IMR-90 (cell line): ENCODE data around the gene MZB1. TPM values are rescaled to one million over a fixed set of nuclear protein-coding genes. Genes with fewer than 3 reads are reported as not detected.

Experiments used
- ATAC-seq: fragments of 200-7000 bp; cut with Tn5 transposase; 2 replicates; pipeline ENCODE4 v1.9.1; 2020; ENCODE audit warnings: low read depth, mild to moderate bottlenecking, moderate library complexity
- BruUV-seq: library from RNA; stranded (reverse); fragments of 400-500 nt; replicated peaks from 2 replicates; lab custom pipeline; 2021; lab: Mats Ljungman, UMichigan
- CTCF ChIA-PET: fragments of 300-600 bp; formaldehyde crosslinking; extraction: SDS; loops from one replicate; lab custom pipeline; 2021; ENCODE audit warnings: antibody characterized with exemption; lab: Yijun Ruan, JAX
- POLR2A ChIA-PET: fragments of 300-600 bp; sonication (Branson Sonifier 250); formaldehyde crosslinking; loops from one replicate; lab custom pipeline; 2022; ENCODE audit warnings: antibody characterized with exemption; ENCODE audit not compliant: unreplicated experiment; lab: Charles Lee
- DNase-seq: peaks from one replicate; pipeline ENCODE4 v3.0.0; 2013
- H2AFZ ChIP-seq: replicated peaks from 2 replicates; pipeline ENCODE3; 2013; ENCODE audit warnings: low read length, mild to moderate bottlenecking; ENCODE audit not compliant: poor library complexity
- H2AK5ac ChIP-seq: 2 replicates; pipeline ENCODE4 v1.6.1; 2013; ENCODE audit warnings: low read depth, low read length, inconsistent platforms
- H2AK9ac ChIP-seq: replicated peaks from 2 replicates; pipeline ENCODE3; 2013; ENCODE audit warnings: mild to moderate bottlenecking, low read depth, low read length, moderate library complexity; ENCODE audit not compliant: poor library complexity
- H2BK120ac ChIP-seq: 2 replicates; pipeline ENCODE4 v1.6.1; 2013; ENCODE audit warnings: low read depth, low read length, inconsistent platforms
- H2BK15ac ChIP-seq: 3 replicates; pipeline ENCODE4 v1.6.1; 2013; ENCODE audit warnings: low read depth, low read length, inconsistent platforms
- H2BK20ac ChIP-seq: 2 replicates; pipeline ENCODE4 v1.6.1; 2013; ENCODE audit warnings: low read depth, mild to moderate bottlenecking, inconsistent platforms, low read length, moderate library complexity
- H2BK5ac ChIP-seq: 2 replicates; pipeline ENCODE4 v1.6.1; 2013; ENCODE audit warnings: mild to moderate bottlenecking, low read depth, low read length, inconsistent platforms; ENCODE audit not compliant: poor library complexity, severe bottlenecking
- H3K14ac ChIP-seq: replicated peaks from 2 replicates; pipeline ENCODE4 v1.6.1; 2013; ENCODE audit warnings: low read depth, low read length, inconsistent platforms
- H3K18ac ChIP-seq: 2 replicates; pipeline ENCODE4 v1.6.1; 2013; ENCODE audit warnings: low read depth, low read length, control low read depth
- H3K23ac ChIP-seq: 2 replicates; pipeline ENCODE4 v1.6.1; 2013; ENCODE audit warnings: low read depth, low read length, inconsistent platforms
- H3K27ac ChIP-seq: 2 replicates; pipeline ENCODE4 v1.5.1; 2013; ENCODE audit warnings: mild to moderate bottlenecking, control low read depth, low read length; ENCODE audit not compliant: insufficient read depth
- H3K27me3 ChIP-seq: 2 replicates; pipeline ENCODE4 v1.6.1; 2013; ENCODE audit warnings: low read length; ENCODE audit not compliant: control insufficient read depth, insufficient read depth
- H3K36me3 ChIP-seq: 2 replicates; pipeline ENCODE4 v1.6.1; 2013; ENCODE audit warnings: low read length, mixed read lengths; ENCODE audit not compliant: control insufficient read depth, insufficient read depth
- H3K4ac ChIP-seq: 2 replicates; pipeline ENCODE4 v1.6.1; 2013; ENCODE audit warnings: low read depth, low read length, inconsistent platforms
- H3K4me1 ChIP-seq: 2 replicates; pipeline ENCODE4 v1.6.1; 2013; ENCODE audit warnings: low read length, mixed read lengths; ENCODE audit not compliant: control insufficient read depth, insufficient read depth
- H3K4me2 ChIP-seq: 2 replicates; pipeline ENCODE4 v1.6.1; 2013; ENCODE audit warnings: low read depth, mild to moderate bottlenecking, control low read depth, low read length, moderate library complexity
- H3K4me3 ChIP-seq: 2 replicates; pipeline ENCODE4 v1.5.1; 2013; ENCODE audit warnings: low read depth, mild to moderate bottlenecking, control low read depth, low read length, moderate library complexity; ENCODE audit not compliant: insufficient read depth
- H3K56ac ChIP-seq: 2 replicates; pipeline ENCODE4 v1.6.1; 2013; ENCODE audit warnings: low read length, inconsistent platforms; ENCODE audit not compliant: insufficient read depth; ENCODE audit errors: extremely low read depth
- H3K79me1 ChIP-seq, 2 experiments: 2 replicates each; pipeline ENCODE4 v1.6.1; 2013; ENCODE audit warnings: low read length in 2 of 2, inconsistent platforms in 1 of 2, low read depth in 1 of 2
- H3K9ac ChIP-seq: 2 replicates; pipeline ENCODE4 v1.6.1; 2013; ENCODE audit warnings: low read depth, low read length, control low read depth
- H3K9me1 ChIP-seq: 2 replicates; pipeline ENCODE4 v1.6.1; 2013; ENCODE audit warnings: low read length, inconsistent platforms; ENCODE audit not compliant: insufficient read depth
- H3K9me3 ChIP-seq: 2 replicates; pipeline ENCODE4 v1.6.1; 2013; ENCODE audit warnings: low read length; ENCODE audit not compliant: control insufficient read depth, insufficient read depth
- H4K20me1 ChIP-seq: 2 replicates; pipeline ENCODE4 v1.6.1; 2013; ENCODE audit warnings: low read length, inconsistent platforms; ENCODE audit not compliant: insufficient read depth
- H4K5ac ChIP-seq: 2 replicates; pipeline ENCODE4 v1.6.1; 2013; ENCODE audit warnings: mild to moderate bottlenecking, low read depth, low read length, control low read depth
- H4K8ac ChIP-seq, 2 experiments: 2 replicates each; pipeline ENCODE4 v1.6.1; 2013; ENCODE audit warnings: low read depth in 2 of 2, low read length in 2 of 2, control low read depth in 1 of 2, inconsistent platforms in 1 of 2
- H4K91ac ChIP-seq: 2 replicates; pipeline ENCODE4 v1.6.1; 2013; ENCODE audit warnings: low read depth, low read length, inconsistent platforms; ENCODE audit not compliant: insufficient read depth
- BHLHE40 ChIP-seq: fragments of 150-350 bp; IDR thresholded peaks from 2 replicates; pipeline ENCODE4 v1.6.1; 2016; ENCODE audit warnings: mild to moderate bottlenecking, low read depth, low read length
- CEBPB ChIP-seq: IDR thresholded peaks from 2 replicates; pipeline ENCODE4 v1.6.1; 2012; ENCODE audit warnings: low read depth, low read length, improper control_type of control experiment
- CHD1 ChIP-seq: IDR thresholded peaks from 2 replicates; pipeline ENCODE4 v1.6.1; 2012; ENCODE audit warnings: low read depth, low read length, improper control_type of control experiment
- CTCF ChIP-seq: conservative IDR thresholded peaks from 2 replicates; pipeline ENCODE4 v1.5.1; 2012; ENCODE audit warnings: mild to moderate bottlenecking, low read depth, low read length, improper control_type of control experiment
- ELK1 ChIP-seq: fragments of 150-350 bp; IDR thresholded peaks from 2 replicates; pipeline ENCODE4 v1.6.1; 2016; ENCODE audit warnings: low read depth, mild to moderate bottlenecking, low read length, moderate library complexity, borderline replicate concordance
- FOS ChIP-seq: fragments of 150-350 bp; IDR thresholded peaks from 2 replicates; pipeline ENCODE4 v1.6.1; 2016; ENCODE audit warnings: low read depth, low read length
- MAFK ChIP-seq: IDR thresholded peaks from 2 replicates; pipeline ENCODE4 v1.6.1; 2012; ENCODE audit warnings: low read depth, low read length, improper control_type of control experiment
- MAZ ChIP-seq: IDR thresholded peaks from 2 replicates; pipeline ENCODE4 v1.6.1; 2012; ENCODE audit warnings: low read depth, mild to moderate bottlenecking, low read length, improper control_type of control experiment, moderate library complexity, borderline replicate concordance
- MXI1 ChIP-seq: IDR thresholded peaks from 2 replicates; pipeline ENCODE4 v1.6.1; 2012; ENCODE audit warnings: low read depth, mild to moderate bottlenecking, low read length, moderate library complexity, borderline replicate concordance
- NFE2L2 ChIP-seq: fragments of 150-350 bp; IDR thresholded peaks from 2 replicates; pipeline ENCODE4 v1.6.1; 2016; ENCODE audit warnings: low read depth, mild to moderate bottlenecking, low read length
- RCOR1 ChIP-seq: IDR thresholded peaks from 2 replicates; pipeline ENCODE4 v1.6.1; 2012; ENCODE audit warnings: mild to moderate bottlenecking, low read length, improper control_type of control experiment; ENCODE audit not compliant: insufficient replicate concordance
- RFX5 ChIP-seq: IDR thresholded peaks from 2 replicates; pipeline ENCODE4 v1.8.0; 2012; ENCODE audit warnings: low read depth, mild to moderate bottlenecking, low read length, moderate library complexity
- SMC3 ChIP-seq: fragments of 150-350 bp; IDR thresholded peaks from 2 replicates; pipeline ENCODE4 v1.6.1; 2016; ENCODE audit warnings: low read depth, mild to moderate bottlenecking, antibody characterized with exemption, low read length, moderate library complexity
- USF2 ChIP-seq: fragments of 150-350 bp; IDR thresholded peaks from 2 replicates; pipeline ENCODE4 v1.6.1; 2017; ENCODE audit warnings: mild to moderate bottlenecking, antibody characterized with exemption, low read length, low read depth
- WGBS, 2 experiments: methylation state at CpG; one replicate each; pipeline versions ENCODE4 v1.1.5 to v1.1.7; 2013; ENCODE audit warnings: missing lambda C conversion rate in 2 of 2; ENCODE audit not compliant: insufficient read length in 1 of 2; ENCODE audit errors: extremely low coverage in 2 of 2; 5-methylcytosine and 5-hydroxymethylcytosine counted together
- dilution Hi-C: fragments of 300-500 bp; cut with HindIII; formaldehyde crosslinking; loops from one replicate; pipeline ENCODE4 v1.14.3; 2018; ENCODE audit warnings: low sequenced_read_pairs; ENCODE audit not compliant: unreplicated experiment
- in situ Hi-C: fragments of 300-500 bp; cut with MboI; formaldehyde crosslinking; loops from 3 replicates; pipeline ENCODE4 v1.14.3; 2019; ENCODE audit warnings: low sequenced_read_pairs, inconsistent platforms, mixed read lengths
- intact Hi-C: fragments of 100-400 bp; cut with micrococcal nuclease; formaldehyde crosslinking; loops from 2 replicates; pipeline ENCODE4 v1.10.0; 2022
- polyA plus RNA-seq, 3 experiments: library from polyadenylated mRNA; depleted of rRNA; stranded (reverse); fragments of >200 nt; gene quantifications; 2 replicates each; pipeline ENCODE4 v1.2.3, GENCODE V29; 2012; ENCODE audit warnings: low replicate concordance in 1 of 3
- total RNA-seq: library from RNA; depleted of rRNA; stranded (reverse); fragments of >200 nt; gene quantifications from 2 replicates; pipeline ENCODE4 v1.2.3, GENCODE V29; 2012

MZB1 gene
- total and polyA plus RNA-seq, 2 of the 4 experiments (the other 2 are of a cell fraction), result not detected

GRCh38 chr5:139381837-139382761 is 7.6 kb downstream of the MZB1 start:
- DNase-seq, result no peak
- CTCF ChIA-PET, result no interaction called here
- 88% methylated on average over 23 of the region's 28 CpGs; no CpG with 5 or more reads in 1 of the 2 experiments for WGBS, 2 experiments
- POLR2A ChIA-PET, result no interaction called here
- Histone ChIP-seq H3K4ac (no peak overlapping the region), H3K9me1 (no peaks in the 10 kb centered on the region), H3K9me3 (no peaks in the 10 kb centered on the region), H2BK120ac (no peak overlapping the region), H4K5ac (no peak overlapping the region), H2BK5ac (no peak overlapping the region), H3K56ac (no peak overlapping the region), H3K4me1 (peaks cover 3% of the 10 kb centered on the region; the same call in 1 of the 2 replicates), H3K27ac (no peak overlapping the region), H4K91ac (no peak overlapping the region), H2BK15ac (no peak overlapping the region), H3K36me3 (peaks cover 5% of the 10 kb centered on the region; the same call in 1 of the 2 replicates), H2AK5ac (no peak overlapping the region), H3K79me1 (no peaks in the 10 kb centered on the region), H4K8ac (no peak overlapping the region), H2AK9ac (no peak overlapping the region), H3K4me3 (no peak overlapping the region), H3K18ac (no peak overlapping the region), H3K23ac (no peak overlapping the region), H2AFZ (no peak overlapping the region), H3K27me3 (no peaks in the 10 kb centered on the region), H3K14ac (no peak overlapping the region), H2BK20ac (no peak overlapping the region), H3K4me2 (no peak overlapping the region), H4K20me1 (no peaks in the 10 kb centered on the region), H3K9ac (no peak overlapping the region)
- intact Hi-C loops, result no loop called here
- BruUV-seq, result no TSS peak
- dilution Hi-C loops, result no loop called here
- no peak for ATAC-seq
- in situ Hi-C loops, result no loop called here
- no peak for TF ChIP-seq SMC3
- TF ChIP-seq MAFK, result no peak
- TF ChIP-seq CHD1, result no peak
- no peak for TF ChIP-seq MXI1
- TF ChIP-seq CTCF, result no peak
- TF ChIP-seq BHLHE40, result no peak
- TF ChIP-seq CEBPB, result no peak
- no peak for TF ChIP-seq RCOR1
- no peak for TF ChIP-seq MAZ
- no peak for TF ChIP-seq RFX5
- no peak for TF ChIP-seq NFE2L2
- no peak for TF ChIP-seq ELK1
- TF ChIP-seq USF2, result no peak
- no peak for TF ChIP-seq FOS
